Natural killer cell (primary cell): ENCODE measurements around the gene KCNK4. TPM values are rescaled to one million over a fixed set of nuclear protein-coding genes. Genes with fewer than 3 reads are reported as not detected.
"Not testable (repeated sequence)": the region's sequence is repeated elsewhere in the genome, so short reads cannot be mapped to it uniquely, and the experiment has no call there.

Source experiments
- ATAC-seq, 3 donors: fragments of 150-1000 bp in 2 of 3; fragments of 200-7000 bp in 1 of 3; cut with Tn5 transposase; 1 replicate in 1 of 3; 2 replicates in 2 of 3; pipeline ENCODE4 v1.10.0; 2021; ENCODE audit warnings: mild to moderate bottlenecking in 2 of 3, moderate library complexity in 2 of 3
- DNase-seq, 2 donors: peaks; one replicate each; pipeline versions ENCODE4 v3.0.0 to v3.0.0-alpha.2; 2013 to 2021; ENCODE audit warnings: mixed read lengths in 1 of 2
- H3K27ac ChIP-seq: one replicate; pipeline ENCODE4 v1.5.1; 2013; ENCODE audit warnings: mild to moderate bottlenecking, low read length
- H3K27me3 ChIP-seq: one replicate; pipeline ENCODE4 v1.6.1; 2013; ENCODE audit warnings: low read length; ENCODE audit not compliant: control insufficient read depth, insufficient read depth
- H3K36me3 ChIP-seq: one replicate; pipeline ENCODE4 v1.6.1; 2013; ENCODE audit warnings: low read length; ENCODE audit not compliant: control insufficient read depth, insufficient read depth
- H3K4me1 ChIP-seq: one replicate; pipeline ENCODE4 v1.6.1; 2013; ENCODE audit warnings: low read length; ENCODE audit not compliant: control insufficient read depth, insufficient read depth
- H3K4me3 ChIP-seq: one replicate; pipeline ENCODE4 v1.5.1; 2013; ENCODE audit warnings: low read length
- H3K9me3 ChIP-seq: one replicate; pipeline ENCODE4 v1.6.1; 2013; ENCODE audit warnings: low read length; ENCODE audit not compliant: control insufficient read depth, insufficient read depth
- H3K27ac Mint-ChIP-seq, 2 donors: one replicate each; pipeline ENCODE4 v1.8.0; 2022; ENCODE audit warnings: mild to moderate bottlenecking in 2 of 2, mixed read lengths in 2 of 2, moderate library complexity in 1 of 2
- H3K27me3 Mint-ChIP-seq, 2 donors: one replicate each; pipeline ENCODE4 v1.8.0; 2022; ENCODE audit warnings: low read depth in 2 of 2, mixed read lengths in 2 of 2
- H3K36me3 Mint-ChIP-seq: one replicate; pipeline ENCODE4 v1.8.0; 2022; ENCODE audit warnings: mixed read lengths
- H3K4me1 Mint-ChIP-seq, 2 donors: one replicate each; pipeline ENCODE4 v1.8.0; 2022; ENCODE audit warnings: mixed read lengths in 2 of 2
- H3K4me3 Mint-ChIP-seq: one replicate; pipeline ENCODE4 v1.8.0; 2022; ENCODE audit warnings: mild to moderate bottlenecking, moderate library complexity, mixed read lengths
- H3K9me3 Mint-ChIP-seq, 2 donors: one replicate each; pipeline ENCODE4 v1.8.0; 2022; ENCODE audit warnings: mixed read lengths in 2 of 2
- CTCF ChIP-seq: fragments of 200-600 bp; IDR thresholded peaks from one replicate; pipeline ENCODE4 v1.8.0; 2022; ENCODE audit warnings: antibody characterized with exemption
- WGBS: methylation state at CpG from one replicate; pipeline ENCODE4 v1.1.7; 2013; ENCODE audit warnings: missing lambda C conversion rate; ENCODE audit not compliant: insufficient coverage; 5-methylcytosine and 5-hydroxymethylcytosine counted together
- intact Hi-C: fragments of 100-400 bp; cut with micrococcal nuclease; formaldehyde crosslinking; loops from one replicate; pipeline ENCODE4 v1.14.2; 2022
- total RNA-seq, 4 donors: library from RNA; stranded (reverse); fragments of 120-200 nt in 1 of 4; gene quantifications; one replicate each; pipeline versions ENCODE4 v1.2.3 to v1.2.4, GENCODE V29; 2013 to 2022

Gene KCNK4
- total RNA-seq, 3 donors from 2014 or later (not counting 1 experiment from before 2014, with no cell fraction given): 0.30 to 0.86 TPM; not detected in 1

DNA sequence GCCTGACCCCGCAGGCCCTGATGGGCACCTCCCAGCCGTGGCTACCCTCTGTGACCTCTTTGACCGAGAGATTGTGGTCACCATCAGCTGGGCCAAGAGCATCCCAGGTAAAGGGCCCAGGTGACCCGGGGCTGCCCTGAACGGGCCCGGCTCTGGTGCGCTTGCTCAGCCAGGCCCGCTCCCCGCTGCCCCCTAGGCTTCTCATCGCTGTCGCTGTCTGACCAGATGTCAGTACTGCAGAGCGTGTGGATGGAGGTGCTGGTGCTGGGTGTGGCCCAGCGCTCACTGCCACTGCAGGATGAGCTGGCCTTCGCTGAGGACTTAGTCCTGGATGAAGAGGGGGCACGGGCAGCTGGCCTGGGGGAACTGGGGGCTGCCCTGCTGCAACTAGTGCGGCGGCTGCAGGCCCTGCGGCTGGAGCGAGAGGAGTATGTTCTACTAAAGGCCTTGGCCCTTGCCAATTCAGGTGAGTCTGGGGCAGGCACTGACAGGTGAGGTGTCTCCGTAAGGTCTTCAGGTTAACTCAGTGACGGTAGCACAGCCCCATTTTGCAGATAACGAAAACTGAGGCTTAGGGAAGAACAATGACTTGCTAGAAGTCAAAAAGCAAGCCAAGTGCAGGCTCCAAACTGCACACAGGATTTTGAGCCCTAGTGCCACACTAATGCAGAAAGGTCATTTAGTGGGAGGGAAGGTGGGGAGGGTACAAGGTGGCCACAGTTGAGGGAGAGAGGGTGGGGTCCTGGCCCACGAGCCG, 23.9 kb downstream of the KCNK4 start:
- Mint-ChIP-seq H3K4me1 (peaks cover 44 to 45% of the 10 kb centered on the region in 2 donors), H3K27me3 (no peaks in the 10 kb centered on the region), H3K36me3 (no peaks in the 10 kb centered on the region), H3K4me3 (no peak overlapping the region), H3K9me3 (no peaks in the 10 kb centered on the region), H3K27ac (no peak overlapping the region)
- H3K4me1 ChIP-seq: peaks cover 30% of the 10 kb centered on the region
- no peak for TF ChIP-seq CTCF
- H3K9me3 ChIP-seq: no peaks in the 10 kb centered on the region
- WGBS: 94% methylated on average over 24 of the region's 24 CpGs
- intact Hi-C loops: loop anchor here (5.0 kb wide), 1 partner anchor 128 kb away; the partner anchor contains the start of gene STIP1
- DNase-seq (no peak), ATAC-seq (no peak)
- no peaks in the 10 kb centered on the region for H3K27me3 ChIP-seq
- H3K27ac ChIP-seq: no peak overlapping the region
- no peak overlapping the region for H3K4me3 ChIP-seq
- H3K36me3 ChIP-seq: peaks cover 26% of the 10 kb centered on the region

GRCh38 chr11:64315667-64316526, 24.8 kb downstream of the KCNK4 start:
- H3K36me3 Mint-ChIP-seq, ATAC-seq, H3K27ac ChIP-seq, H3K4me3 ChIP-seq, H3K27me3 Mint-ChIP-seq, H3K27me3 ChIP-seq, H3K9me3 Mint-ChIP-seq, DNase-seq, H3K9me3 ChIP-seq: not testable (repeated sequence)
- H3K4me1 ChIP-seq: peaks cover 30% of the 10 kb centered on the region
- Mint-ChIP-seq H3K4me1 (peaks cover 53 to 54% of the 10 kb centered on the region in 2 donors), H3K27ac (peak overlapping the region; percentile 88 to 99), H3K4me3 (peak overlapping the region; percentile 97)
- peaks cover 28% of the 10 kb centered on the region for H3K36me3 ChIP-seq
- intact Hi-C loops: loop anchor here (5.0 kb wide), 1 partner anchor 129 kb away; the partner anchor contains the start of gene STIP1
- 91% methylated on average over 25 of the region's 25 CpGs for WGBS

- no peak for TF ChIP-seq CTCF
- no peaks in the 10 kb centered on the region for H3K27me3 Mint-ChIP-seq
- H3K4me1 ChIP-seq: peaks cover 30% of the 10 kb centered on the region
- H3K27me3 ChIP-seq: no peaks in the 10 kb centered on the region
- H3K4me1 Mint-ChIP-seq: peaks cover 55 to 62% of the 10 kb centered on the region in 2 donors
- no peaks in the 10 kb centered on the region for H3K36me3 Mint-ChIP-seq
- H3K4me3 ChIP-seq: peak overlapping the region; percentile 91
- H3K4me3 Mint-ChIP-seq: peak overlapping the region; percentile 97
- H3K27ac Mint-ChIP-seq: peak overlapping the region; percentile 88 to 99
- peaks cover 30% of the 10 kb centered on the region for H3K36me3 ChIP-seq
- no peaks in the 10 kb centered on the region for H3K9me3 ChIP-seq
- H3K9me3 Mint-ChIP-seq: no peaks in the 10 kb centered on the region
- ATAC-seq (no peak), DNase-seq (peak in 1 of 2 donors; percentile 76)
- H3K27ac ChIP-seq: peak overlapping the region; percentile 86
- intact Hi-C loops: loop anchor here (1.0 to 5.0 kb wide), 4 partner anchors 11 to 129 kb away; partner anchors contain the start of genes CCDC88B, ESRRA and STIP1
- 4% methylated on average over 29 of the region's 32 CpGs for WGBS
Measured at GRCh38 chr11:64316672-64317324, 25.7 kb downstream of the KCNK4 start.
